Effector memory CD4-positive, alpha-beta T cell (primary cell): ENCODE measurements around the gene AGBL4.

ENCODE experiments used
- DNase-seq, 3 donors: peaks; one replicate each; pipeline ENCODE4 v3.0.0-alpha.2; 2020
- H3K27ac ChIP-seq: 2 replicates; pipeline ENCODE4 v1.7.0; 2013; ENCODE audit warnings: mild to moderate bottlenecking, low read length, moderate library complexity; ENCODE audit not compliant: insufficient read depth, poor library complexity, severe bottlenecking
- H3K27me3 ChIP-seq: replicated peaks from 2 replicates; pipeline ENCODE4 v1.7.0; 2013; ENCODE audit warnings: mild to moderate bottlenecking, low read length; ENCODE audit not compliant: insufficient read depth, control insufficient read depth, poor library complexity, severe bottlenecking
- H3K36me3 ChIP-seq: 2 replicates; pipeline ENCODE4 v1.7.0; 2013; ENCODE audit warnings: mild to moderate bottlenecking, low read length, moderate library complexity; ENCODE audit not compliant: control insufficient read depth, insufficient read depth
- H3K4me1 ChIP-seq: 2 replicates; pipeline ENCODE4 v1.7.0; 2013; ENCODE audit warnings: low read length, mild to moderate bottlenecking; ENCODE audit not compliant: control insufficient read depth, insufficient read depth, poor library complexity, severe bottlenecking
- H3K4me3 ChIP-seq: 2 replicates; pipeline ENCODE4 v1.7.0; 2013; ENCODE audit warnings: low read length, low read depth, mild to moderate bottlenecking; ENCODE audit not compliant: insufficient read depth, poor library complexity, severe bottlenecking
- H3K9me3 ChIP-seq: 2 replicates; pipeline ENCODE4 v1.7.0; 2013; ENCODE audit warnings: mild to moderate bottlenecking, low read length, moderate library complexity; ENCODE audit not compliant: control insufficient read depth

AGBL4 gene

DNA sequence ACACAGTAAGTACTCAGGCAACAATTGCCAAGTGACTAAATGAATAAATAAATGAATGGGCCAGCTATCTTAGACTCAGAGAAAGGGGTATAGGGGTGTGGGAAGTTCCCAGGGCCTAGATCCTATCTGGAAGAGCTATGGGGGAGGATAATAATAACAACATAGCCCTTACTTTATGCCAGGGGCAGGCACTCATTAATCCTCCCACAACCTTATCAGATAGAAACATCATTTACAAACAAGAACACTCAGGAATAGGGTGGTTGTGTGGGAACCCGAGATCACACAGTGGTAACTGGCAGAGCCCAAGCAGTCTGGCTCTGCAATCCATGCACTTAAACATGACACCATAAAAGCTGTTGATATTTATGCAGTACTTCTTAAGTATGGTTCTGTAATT is 1423.6 kb downstream of the AGBL4 start:
- H3K27me3 ChIP-seq, result no peaks in the 10 kb centered on the region
- H3K27ac ChIP-seq, result no peak overlapping the region
- no peak overlapping the region for H3K4me3 ChIP-seq
- no peak for DNase-seq
- no peaks in the 10 kb centered on the region for H3K9me3 ChIP-seq
- no peaks in the 10 kb centered on the region for H3K36me3 ChIP-seq
- H3K4me1 ChIP-seq, result no peaks in the 10 kb centered on the region

DNA sequence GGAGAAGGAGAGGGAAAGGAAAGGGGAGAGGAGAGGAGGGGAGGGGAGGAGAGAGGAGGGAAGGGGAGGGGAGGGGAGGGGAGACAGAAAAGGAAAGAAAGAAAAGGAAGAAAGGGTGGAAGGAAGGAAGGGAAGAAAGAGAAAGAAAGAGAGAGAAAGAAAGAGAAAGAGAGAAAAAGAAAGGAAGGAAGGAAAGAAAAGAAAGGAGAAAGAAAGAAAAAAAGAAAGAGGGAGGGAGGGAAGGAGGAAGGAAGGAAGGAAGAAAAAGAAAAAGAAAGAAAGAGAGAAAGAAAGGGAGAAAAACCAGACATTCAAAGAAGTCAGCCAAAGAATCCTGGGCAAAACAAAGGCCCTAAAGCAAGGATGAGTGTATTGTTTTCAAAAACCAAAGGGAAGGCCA is 1426.1 kb downstream of the AGBL4 start:
- Histone ChIP-seq H3K4me3 (no peak overlapping the region), H3K27me3 (no peaks in the 10 kb centered on the region), H3K9me3 (no peaks in the 10 kb centered on the region), H3K4me1 (no peaks in the 10 kb centered on the region), H3K36me3 (no peaks in the 10 kb centered on the region), H3K27ac (no peak overlapping the region)
- no peak for DNase-seq

DNA sequence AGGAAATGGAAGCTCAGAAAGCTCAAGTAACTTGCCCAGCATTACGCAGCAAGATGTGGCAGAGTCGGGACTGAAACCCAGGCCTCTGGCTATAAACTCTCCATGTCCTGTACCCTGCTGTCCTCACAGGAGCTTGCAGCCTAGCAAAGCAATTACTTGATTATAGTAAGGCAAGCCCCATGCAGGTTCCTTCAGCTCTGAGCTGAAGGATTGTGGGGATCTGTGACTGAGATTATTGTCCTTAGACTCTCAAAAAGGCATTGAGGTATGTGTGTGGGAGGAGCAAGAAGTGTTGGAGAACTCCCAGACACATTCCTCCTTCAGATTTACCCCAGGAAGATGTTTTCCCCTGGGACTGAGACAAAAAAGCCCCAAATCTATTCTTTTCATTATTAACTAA is 1427.7 kb downstream of the AGBL4 start:
- no peaks in the 10 kb centered on the region for H3K4me1 ChIP-seq
- no peak for DNase-seq
- no peaks in the 10 kb centered on the region for H3K36me3 ChIP-seq
- no peak overlapping the region for H3K27ac ChIP-seq
- H3K9me3 ChIP-seq, result no peaks in the 10 kb centered on the region
- no peaks in the 10 kb centered on the region for H3K27me3 ChIP-seq
- H3K4me3 ChIP-seq, result no peak overlapping the region

DNA sequence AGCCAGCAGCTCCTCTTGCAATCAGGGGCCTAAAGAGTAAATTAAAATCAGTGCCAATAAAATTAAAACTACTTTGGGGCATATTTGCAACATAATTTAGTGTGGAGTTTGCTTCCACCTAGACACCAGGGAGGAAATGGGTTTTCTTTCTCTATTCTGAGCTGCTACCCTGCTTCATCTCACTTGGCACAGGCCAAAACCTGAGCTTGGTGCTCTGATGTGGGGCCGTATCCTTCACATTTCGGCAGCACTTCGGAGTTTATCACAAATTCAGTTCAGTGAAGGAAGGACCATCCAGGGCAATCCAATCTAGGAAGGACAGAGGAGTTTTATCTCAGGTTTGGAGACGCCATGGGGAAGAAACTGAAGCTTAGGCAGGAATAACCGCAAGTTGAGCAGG is 1428.1 kb downstream of the AGBL4 start:
- DNase-seq, result no peak
- Histone ChIP-seq H3K27me3 (no peaks in the 10 kb centered on the region), H3K4me1 (no peaks in the 10 kb centered on the region), H3K27ac (no peak overlapping the region), H3K4me3 (no peak overlapping the region), H3K9me3 (no peaks in the 10 kb centered on the region), H3K36me3 (no peaks in the 10 kb centered on the region)

DNA sequence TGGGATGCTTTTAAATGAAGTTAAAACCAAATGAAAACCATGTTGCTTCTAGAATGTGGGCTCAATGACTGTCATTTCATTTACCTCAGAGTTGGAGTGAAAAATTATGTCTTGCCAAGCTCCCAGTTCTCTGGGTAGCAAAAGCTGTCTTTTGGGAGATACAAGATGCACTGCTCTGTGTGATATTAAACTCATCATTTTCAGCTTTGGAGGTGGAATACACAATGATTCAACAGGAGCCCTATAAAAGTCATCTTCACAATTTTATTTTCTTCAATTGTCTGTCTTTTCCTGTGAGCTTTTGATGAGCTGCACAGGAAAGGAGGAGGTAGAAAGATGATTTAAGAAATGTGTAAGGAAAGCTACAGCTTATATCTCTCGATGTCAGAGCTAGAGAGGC is 1431.4 kb downstream of the AGBL4 start:
- no peaks in the 10 kb centered on the region for H3K4me1 ChIP-seq
- H3K27me3 ChIP-seq, result no peaks in the 10 kb centered on the region
- H3K36me3 ChIP-seq, result no peaks in the 10 kb centered on the region
- no peaks in the 10 kb centered on the region for H3K9me3 ChIP-seq
- no peak overlapping the region for H3K4me3 ChIP-seq
- H3K27ac ChIP-seq, result no peak overlapping the region
- DNase-seq, result no peak

DNA sequence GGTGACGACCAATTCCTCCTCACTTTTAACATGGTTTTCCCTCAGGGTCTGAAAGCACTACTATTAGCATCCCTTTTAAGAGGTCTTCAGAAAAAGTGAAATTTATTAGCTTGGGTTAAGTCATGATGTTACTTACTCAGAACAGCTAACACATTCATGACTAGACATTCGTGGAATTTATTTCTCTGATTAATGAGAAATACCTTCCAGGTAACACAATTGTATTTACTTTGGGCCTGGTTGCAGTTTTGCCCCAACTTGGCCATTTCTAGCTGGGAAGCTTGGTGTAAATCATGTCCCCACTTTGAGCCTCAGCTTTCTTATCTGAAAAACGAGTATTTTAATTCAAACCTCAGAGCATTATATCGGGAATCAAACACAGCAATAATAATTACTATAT is 1432.6 kb downstream of the AGBL4 start:
- no peaks in the 10 kb centered on the region for H3K36me3 ChIP-seq
- H3K27ac ChIP-seq, result no peak overlapping the region
- H3K27me3 ChIP-seq, result no peaks in the 10 kb centered on the region
- DNase-seq, result no peak
- no peaks in the 10 kb centered on the region for H3K4me1 ChIP-seq
- H3K9me3 ChIP-seq, result no peaks in the 10 kb centered on the region
- no peak overlapping the region for H3K4me3 ChIP-seq

DNA sequence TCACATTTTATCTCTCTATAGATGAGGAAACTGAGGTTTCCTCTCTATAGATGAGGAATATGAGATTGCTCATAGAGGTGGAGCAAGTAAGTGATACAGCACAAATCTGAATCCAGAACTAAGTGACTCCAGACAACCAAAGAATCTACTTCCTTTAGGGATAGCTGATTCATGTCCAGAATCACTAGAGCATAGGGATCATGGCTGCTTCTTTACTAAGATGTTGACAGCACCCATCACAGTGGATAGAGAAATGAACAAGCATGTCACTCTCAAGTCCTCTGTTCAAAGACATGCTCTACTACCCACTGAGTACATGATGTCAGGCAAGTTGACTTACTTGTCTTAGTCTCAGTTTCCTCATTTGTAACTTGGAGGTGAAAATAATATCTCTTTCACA is 1435.7 kb downstream of the AGBL4 start:
- DNase-seq, result no peak
- no peaks in the 10 kb centered on the region for H3K36me3 ChIP-seq
- no peak overlapping the region for H3K4me3 ChIP-seq
- H3K27me3 ChIP-seq, result no peaks in the 10 kb centered on the region
- H3K27ac ChIP-seq, result no peak overlapping the region
- H3K9me3 ChIP-seq, result no peaks in the 10 kb centered on the region
- no peaks in the 10 kb centered on the region for H3K4me1 ChIP-seq

DNA sequence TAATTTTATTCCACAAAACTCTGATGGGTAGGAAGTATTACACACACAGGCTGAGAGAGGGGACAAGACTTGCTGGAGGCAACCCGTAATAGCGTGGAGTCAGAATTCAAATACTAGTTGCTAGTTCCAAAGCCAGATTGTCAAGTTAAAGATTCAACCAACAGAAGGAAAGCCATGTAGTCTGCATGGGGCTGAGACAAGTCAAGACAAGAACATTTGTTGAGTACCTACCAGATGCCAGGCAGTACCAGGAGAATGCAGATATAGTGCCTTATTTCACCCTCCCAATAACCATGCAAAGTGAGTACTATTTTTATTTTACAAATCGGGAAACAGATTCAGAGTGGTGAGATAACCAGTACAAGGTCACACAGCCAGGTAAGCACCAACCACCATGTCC is 1441.3 kb downstream of the AGBL4 start:
- no peak for DNase-seq
- Histone ChIP-seq H3K36me3 (no peaks in the 10 kb centered on the region), H3K4me3 (no peak overlapping the region), H3K4me1 (no peaks in the 10 kb centered on the region), H3K27me3 (no peaks in the 10 kb centered on the region), H3K9me3 (no peaks in the 10 kb centered on the region), H3K27ac (no peak overlapping the region)

DNA sequence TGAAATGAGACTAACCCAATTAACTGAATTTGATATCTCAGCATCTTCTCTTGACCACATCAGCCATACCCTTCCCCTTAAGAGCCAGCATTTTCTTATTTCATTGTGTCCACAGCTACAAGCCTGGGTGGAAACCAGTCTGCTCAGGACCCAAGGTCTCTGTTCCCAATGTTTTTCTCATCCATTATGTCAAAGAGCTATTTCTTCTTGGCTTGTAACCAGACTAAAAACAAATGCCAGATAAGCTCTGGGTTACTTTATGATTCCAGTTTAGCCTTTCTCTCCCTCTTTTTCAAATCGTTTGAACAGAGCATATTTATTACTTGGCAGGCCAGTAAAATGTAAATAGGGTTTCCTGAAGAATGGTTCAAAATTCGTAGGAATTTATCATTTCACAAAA is 1442.5 kb downstream of the AGBL4 start:
- H3K9me3 ChIP-seq, result no peaks in the 10 kb centered on the region
- no peaks in the 10 kb centered on the region for H3K36me3 ChIP-seq
- no peak overlapping the region for H3K4me3 ChIP-seq
- no peaks in the 10 kb centered on the region for H3K4me1 ChIP-seq
- no peak for DNase-seq
- H3K27me3 ChIP-seq, result no peaks in the 10 kb centered on the region
- no peak overlapping the region for H3K27ac ChIP-seq

DNA sequence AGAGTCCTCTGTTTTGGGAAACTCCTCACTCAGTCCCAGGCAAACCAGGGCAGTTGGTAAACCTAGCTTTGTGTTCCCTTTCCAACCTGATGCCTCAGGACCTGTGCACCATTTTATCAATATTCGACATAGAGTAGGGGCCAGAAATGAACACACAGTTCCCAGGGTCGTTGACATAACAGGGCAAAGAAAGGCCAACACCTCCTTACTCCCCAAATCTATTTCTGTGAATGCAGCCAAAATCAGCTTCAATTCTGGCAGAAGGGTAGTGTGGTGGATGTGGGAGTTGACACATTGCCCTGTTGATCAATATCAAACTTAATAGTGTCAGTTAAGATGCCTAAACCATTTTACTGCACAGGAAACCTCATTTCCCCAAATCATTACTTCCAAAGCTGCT is 1447.2 kb downstream of the AGBL4 start:
- no peaks in the 10 kb centered on the region for H3K4me1 ChIP-seq
- H3K4me3 ChIP-seq, result no peak overlapping the region

DNA sequence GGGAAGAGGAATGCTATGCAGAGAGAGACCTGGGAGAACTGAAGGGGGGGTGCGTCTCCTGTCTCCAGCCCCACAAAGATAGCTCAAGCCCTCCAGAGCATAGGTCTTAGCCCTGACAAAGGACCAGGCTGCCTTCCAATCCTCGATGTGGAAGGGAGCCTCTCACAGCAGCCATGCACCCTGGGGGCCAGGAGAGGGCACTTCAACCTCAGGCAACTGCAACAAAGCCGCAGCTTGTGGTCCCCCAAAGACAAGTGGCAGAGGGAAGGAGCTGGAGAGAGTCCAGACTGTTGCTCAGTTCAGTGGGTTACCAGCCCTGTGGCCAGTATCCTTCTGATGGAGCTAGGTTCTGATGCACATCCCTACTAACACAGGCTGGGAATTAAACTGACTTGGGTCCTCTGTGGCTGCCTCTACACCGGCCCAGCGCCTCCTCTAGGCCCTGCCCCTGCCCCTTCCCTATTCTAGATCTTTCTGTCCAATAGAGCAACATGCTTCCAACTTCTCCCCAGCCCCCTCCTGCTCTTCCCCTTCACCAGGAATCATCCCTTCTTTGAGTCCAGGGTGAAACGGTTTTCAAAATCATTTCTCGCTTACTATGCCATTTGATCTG is 1451.0 kb downstream of the AGBL4 start:
- no peak overlapping the region for H3K4me3 ChIP-seq
- no peaks in the 10 kb centered on the region for H3K36me3 ChIP-seq
- H3K9me3 ChIP-seq, result no peaks in the 10 kb centered on the region
- no peak overlapping the region for H3K27ac ChIP-seq
- no peak for DNase-seq
- no peaks in the 10 kb centered on the region for H3K27me3 ChIP-seq
- no peaks in the 10 kb centered on the region for H3K4me1 ChIP-seq

More for the DNA sequence above, 1447.2 kb downstream of the AGBL4 start:
- no peak for DNase-seq
- no peaks in the 10 kb centered on the region for H3K9me3 ChIP-seq
- no peak overlapping the region for H3K27ac ChIP-seq
- no peaks in the 10 kb centered on the region for H3K27me3 ChIP-seq
- no peaks in the 10 kb centered on the region for H3K36me3 ChIP-seq
